GM08714 (cell line): ENCODE data around the gene LDB2.

ENCODE experiments used
- H3K4me3 ChIP-seq: fragments of 200-500 bp; sonication (Bioruptor generic); 2 replicates; pipeline ENCODE4 v1.5.1; 2014; ENCODE audit warnings: mild to moderate bottlenecking, low read length, inconsistent platforms
- ZNF274 ChIP-seq: IDR thresholded peaks from 2 replicates; pipeline ENCODE4 v1.6.1; 2012; ENCODE audit warnings: mild to moderate bottlenecking, low read depth, low read length

Gene LDB2

DNA sequence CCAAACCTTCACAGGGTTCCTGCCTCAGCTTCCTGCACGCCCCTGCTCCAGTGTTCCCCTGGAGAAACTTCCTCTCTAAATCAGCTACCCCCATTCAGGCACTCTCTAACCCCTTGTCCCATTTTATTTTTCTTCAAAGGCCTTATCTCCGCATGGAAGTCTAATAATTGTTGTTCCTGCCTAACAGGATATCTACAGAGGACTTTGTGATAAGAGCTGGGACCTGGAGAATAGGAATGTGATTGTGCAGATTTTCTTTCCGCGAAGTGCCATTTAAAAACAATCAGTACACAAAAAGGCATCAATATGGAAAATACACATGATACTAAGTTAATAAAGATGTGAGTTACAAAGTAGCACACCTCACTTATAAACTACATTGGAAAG lies 32.6 kb downstream of the LDB2 start:
- TF ChIP-seq ZNF274: no peak
- no peak overlapping the region for H3K4me3 ChIP-seq

DNA sequence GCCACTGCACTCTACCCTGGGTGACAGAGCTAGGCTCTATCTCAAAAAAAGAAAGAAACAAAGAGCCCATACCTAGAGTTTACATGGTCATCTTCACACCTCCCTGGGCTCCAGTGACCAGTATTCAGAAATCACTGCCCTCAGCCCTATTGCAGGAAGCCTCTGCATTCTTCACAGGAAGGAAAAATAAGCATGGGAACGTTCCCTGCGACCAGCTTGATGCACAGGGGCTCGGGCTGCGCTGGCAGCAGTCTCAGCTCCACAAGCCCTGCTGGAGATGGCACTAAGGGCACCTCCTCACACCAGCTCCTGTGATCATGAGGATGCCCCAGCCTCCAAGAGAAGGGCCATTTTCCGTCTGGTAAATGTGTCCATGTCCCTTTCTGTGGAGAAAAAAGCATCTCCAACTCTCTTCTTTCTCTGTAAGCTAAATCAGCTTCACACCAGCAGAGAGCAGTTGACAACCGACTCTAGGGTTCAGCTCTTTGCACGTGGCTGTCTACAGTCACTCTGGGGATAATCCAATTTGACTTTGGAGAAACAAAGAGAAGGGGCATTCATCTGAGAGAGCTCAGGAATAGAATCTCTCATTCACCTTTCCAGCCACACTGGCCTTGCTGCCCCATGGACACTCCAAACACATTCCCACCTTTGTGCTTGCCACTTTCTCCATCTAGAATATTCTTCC lies 33.1 kb downstream of the LDB2 start:
- no peak for TF ChIP-seq ZNF274
- H3K4me3 ChIP-seq: no peak overlapping the region

DNA sequence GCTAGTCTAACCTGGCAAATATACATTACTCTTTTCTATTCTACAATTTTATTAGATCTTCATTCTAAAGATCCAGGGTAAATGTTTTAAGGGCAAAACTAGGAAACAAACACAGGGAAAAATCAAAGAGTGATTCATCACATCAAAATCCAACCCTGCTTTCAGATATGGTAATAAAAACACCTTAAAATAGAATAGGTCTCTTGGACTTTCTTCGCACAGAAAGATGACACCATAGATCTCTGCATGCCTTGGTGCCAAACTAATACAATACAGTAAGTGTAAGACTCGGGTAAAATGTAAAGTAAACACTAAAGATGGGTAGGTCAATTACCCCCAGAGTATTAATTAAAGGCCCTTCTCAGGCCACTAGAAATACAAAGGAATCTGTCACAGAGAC lies 34.2 kb downstream of the LDB2 start:
- no peak for TF ChIP-seq ZNF274
- no peak overlapping the region for H3K4me3 ChIP-seq

DNA sequence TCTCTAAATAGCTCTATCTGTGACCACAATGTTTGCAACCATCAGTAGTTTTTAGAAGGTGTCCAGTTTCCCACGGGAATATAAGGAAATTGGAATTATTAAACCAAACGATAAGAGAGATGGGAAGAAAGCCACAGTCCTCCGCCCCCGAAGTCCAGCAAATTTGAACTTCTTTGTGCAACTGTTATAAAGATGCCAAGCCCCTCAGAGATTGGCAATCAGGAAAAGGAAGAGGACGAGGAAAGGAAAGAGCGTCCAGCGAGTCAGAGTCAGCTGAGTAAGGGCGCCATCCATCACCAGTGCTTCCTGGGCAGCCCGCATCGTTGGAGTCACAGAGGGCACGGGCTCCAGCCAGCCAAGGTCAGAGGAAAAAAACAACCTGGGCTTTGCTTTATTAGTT lies 35.7 kb downstream of the LDB2 start:
- no peak overlapping the region for H3K4me3 ChIP-seq
- TF ChIP-seq ZNF274: no peak

DNA sequence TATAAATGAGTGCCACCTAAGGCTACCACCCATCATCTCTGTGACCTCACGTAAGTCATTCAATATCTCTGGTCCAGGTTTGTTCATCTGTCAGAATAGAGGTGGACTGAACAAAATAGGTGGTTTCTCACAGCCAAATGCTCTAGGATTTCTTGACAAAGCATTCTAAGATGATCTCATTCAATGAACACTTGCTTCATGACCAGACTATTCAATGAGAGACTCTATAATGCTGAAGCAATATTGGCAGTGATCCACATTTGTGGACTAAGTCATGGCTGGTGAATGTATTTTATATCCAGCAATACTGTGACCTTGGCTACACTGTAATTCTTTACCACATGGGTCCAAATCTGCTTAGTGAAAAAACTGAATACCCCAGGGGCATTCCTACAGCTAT lies 37.9 kb downstream of the LDB2 start:
- no peak for TF ChIP-seq ZNF274
- H3K4me3 ChIP-seq: no peak overlapping the region

DNA sequence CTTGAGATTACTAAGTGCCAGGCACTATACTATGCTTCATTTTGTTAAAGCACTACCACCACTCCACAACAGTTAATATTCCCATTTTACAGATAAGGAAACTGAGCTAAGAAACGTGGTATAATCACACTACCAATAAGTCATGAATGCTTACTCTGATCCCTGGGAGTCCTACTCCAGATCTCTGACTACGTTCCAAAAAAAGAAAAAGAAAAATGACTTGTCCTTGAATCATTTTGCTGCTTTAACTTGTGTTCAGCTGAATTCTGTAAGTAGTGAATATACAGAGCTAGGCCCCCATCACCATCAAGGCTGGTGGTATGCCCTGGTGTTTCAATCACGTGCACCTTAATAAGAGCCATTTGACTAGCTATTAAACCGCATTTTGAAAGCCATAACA lies 39.4 kb downstream of the LDB2 start:
- no peak for TF ChIP-seq ZNF274
- H3K4me3 ChIP-seq: no peak overlapping the region

DNA sequence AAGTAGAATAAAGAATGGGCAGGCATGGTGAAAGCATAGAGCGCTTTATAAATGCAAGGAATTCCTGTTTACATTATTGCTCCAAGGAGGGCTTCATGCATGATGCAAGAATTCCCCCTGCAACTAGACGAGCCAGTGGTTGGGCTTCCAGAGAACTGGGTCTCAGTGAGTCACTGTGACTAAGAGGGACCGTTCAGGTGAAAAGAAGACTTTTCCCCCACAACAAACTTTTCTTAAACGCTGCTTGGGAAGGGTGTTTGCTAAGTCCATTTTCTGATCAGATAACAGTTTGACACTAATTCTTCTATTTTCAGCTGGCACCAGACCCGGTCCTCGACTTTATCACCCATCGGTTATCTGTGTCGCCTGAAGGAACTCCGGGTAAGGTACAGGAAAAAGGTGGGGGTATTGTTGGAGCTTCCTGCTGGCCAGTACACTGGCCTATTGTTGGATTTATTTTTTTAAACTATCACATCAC lies 40.1 kb downstream of the LDB2 start:
- TF ChIP-seq ZNF274: no peak

DNA sequence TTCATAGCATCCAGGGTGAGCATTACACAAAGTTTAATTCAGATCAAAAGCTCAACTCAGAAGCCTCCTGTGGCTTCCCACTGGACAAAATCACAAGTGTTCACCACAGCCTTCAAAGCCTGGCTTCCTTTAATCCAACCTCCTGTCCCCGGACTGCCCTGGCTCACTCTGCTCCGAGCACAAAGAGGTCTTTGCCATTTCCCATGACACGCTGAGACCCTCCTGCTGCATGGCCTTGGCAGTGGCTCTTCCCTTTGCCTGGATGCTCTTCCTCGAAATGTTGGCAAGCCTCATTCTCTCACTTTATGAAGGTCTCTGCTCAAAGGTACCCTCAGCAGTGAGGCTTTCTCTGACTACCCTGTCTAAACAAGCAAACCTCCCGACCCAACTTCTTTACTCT lies 41.0 kb downstream of the LDB2 start:
- no peak overlapping the region for H3K4me3 ChIP-seq
- no peak for TF ChIP-seq ZNF274

More for the DNA sequence above, 40.1 kb downstream of the LDB2 start:
- no peak overlapping the region for H3K4me3 ChIP-seq

DNA sequence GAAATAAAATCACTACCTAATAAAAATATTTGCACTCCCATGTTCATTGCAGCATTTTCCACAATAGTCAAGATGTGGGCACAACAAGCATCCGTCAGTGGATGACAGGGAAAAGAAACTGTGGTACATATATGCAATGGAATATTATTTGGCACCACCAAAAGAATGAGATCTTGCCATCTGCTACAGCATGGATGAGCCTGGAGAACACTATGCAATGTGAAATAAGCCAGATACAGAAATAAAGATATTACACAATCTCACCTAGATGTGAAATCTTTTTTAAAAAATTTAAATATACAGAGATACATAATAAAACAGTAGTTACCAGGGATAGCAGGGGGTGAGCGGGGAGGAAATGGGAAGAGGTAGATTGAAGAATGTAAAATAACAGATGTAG lies 44.8 kb downstream of the LDB2 start:
- H3K4me3 ChIP-seq: no peak overlapping the region
- TF ChIP-seq ZNF274: no peak

DNA sequence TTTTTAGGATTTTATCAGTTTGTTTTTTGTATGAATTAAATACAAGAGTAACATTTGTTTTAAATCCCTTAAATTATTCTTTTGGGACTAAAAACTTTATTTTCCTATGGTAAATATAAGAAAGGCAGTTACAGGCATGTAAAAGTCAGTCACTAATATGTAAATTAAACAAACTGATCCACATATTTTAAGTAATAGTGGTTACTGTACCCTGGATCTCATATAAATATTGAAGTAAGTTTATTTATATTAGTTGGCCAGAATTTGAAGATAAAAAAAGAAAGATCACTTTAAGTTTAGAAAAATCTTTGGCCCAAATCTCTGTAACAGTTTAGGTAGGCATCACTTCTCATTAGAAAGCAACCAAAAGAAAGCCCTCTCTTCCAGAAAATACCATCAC lies 45.8 kb downstream of the LDB2 start:
- no peak overlapping the region for H3K4me3 ChIP-seq
- TF ChIP-seq ZNF274: no peak

DNA sequence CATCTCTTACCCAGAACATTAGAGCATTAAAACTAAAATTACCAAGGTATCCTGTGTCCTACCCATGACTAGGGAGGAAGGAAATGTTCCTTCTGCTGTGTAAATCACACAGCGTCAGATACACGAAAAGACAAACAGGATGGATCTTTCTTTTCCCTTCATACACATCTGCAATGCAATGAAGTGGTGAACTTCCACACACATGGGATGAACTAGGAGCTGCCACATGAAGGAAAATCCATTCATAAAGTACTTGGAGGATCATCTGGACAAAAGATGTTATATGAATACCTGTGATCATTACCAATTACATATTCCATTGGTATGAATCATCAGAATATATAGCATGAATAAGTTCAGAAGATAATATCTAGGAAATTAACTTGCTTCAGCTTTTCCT lies 46.2 kb downstream of the LDB2 start:
- H3K4me3 ChIP-seq: no peak overlapping the region
- no peak for TF ChIP-seq ZNF274

DNA sequence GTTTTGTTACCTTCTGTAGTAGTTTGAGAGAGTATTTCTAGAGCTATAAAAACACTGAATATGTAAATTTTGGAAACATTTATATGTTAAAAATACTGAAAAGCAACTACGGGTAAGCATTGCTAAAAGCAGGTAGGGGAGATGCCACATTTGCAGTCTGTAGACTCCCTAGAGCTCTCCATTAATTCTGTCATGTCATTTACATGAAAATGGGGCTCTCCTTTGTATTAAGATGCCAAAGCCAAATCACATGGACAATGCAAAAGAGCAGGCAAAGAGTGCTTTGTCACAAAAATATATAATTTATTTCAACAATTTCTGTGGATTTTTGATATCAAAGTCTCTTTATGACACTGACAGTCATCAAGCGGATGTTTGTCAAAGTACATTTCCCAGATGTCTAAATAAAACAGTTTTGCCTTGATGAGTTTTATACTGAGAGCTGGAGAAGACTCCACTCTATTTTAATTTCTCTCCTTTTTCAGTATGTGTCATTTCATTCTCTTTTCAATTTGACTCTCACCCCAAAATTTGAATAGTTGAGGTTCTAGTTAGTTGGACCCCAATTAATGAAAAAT lies 51.8 kb downstream of the LDB2 start:
- H3K4me3 ChIP-seq: no peak overlapping the region
- no peak for TF ChIP-seq ZNF274

DNA sequence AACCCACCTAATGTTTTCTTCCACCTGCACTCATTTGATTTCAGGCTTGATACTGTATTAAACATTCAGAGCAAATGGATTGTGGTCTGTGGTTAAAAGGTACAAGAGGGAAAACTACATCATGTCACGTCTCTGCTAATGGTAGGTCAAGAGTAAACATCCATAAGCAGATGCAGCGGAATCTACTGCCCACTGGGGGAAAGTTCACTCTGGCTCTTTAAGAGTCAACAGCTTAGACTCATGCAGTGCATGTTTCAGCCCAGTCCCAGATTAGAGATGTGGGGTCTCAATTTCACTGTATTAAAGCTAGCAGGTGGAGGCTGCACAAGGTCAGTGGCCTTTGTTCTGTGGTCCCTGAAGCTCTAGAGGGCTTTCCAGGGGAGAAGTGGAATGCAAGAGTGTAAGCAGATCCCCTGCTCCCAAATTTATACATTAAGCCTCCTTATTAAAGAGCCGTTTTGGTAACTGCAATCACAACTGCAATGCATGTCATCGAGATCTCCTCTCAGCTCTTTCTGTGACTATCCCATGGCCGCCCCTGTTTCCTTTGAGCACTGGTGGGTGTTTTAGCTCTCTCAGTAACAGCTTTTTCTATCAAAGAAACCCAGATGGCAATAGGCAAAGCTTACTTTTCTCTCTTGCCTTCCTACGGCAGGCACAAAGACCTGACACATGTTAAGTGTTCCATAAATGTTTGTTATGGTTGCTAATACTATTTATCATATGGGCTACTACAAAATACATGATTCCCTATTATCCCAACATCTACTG lies 53.4 kb downstream of the LDB2 start:
- TF ChIP-seq ZNF274: no peak
- H3K4me3 ChIP-seq: no peak overlapping the region

DNA sequence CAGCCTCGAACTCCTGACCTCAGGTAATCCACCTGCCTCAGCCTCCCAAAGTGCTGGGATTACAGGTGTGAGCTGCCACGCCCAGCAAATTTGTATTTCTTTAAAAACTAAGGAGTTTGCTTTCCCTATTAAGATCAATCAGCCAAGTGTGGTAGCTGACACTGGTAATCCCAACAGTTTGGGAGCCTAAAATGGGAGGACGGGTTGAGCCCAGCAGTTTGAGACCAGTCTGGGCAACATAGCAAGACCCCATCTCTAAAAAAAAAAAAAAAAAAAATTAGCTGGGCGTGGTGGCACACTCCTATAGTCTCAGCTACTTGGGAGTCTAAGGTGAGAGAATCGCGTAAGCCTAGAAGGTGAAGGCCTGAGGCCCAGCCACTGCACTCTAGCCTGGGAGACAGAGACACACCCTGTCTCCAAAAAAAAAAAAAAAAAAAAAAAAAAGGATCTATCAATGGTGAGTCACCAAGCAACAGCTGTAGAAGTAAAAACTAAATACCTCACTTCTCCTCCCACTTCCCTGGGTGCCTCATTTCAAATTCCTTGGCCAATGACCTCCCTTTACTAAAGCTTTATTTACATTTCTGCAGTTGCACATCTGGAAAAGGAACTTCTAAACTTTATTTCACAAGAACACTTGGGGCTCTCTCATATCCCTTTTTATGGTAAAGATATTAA lies 54.5 kb downstream of the LDB2 start:
- TF ChIP-seq ZNF274: no peak

More for the DNA sequence above, 54.5 kb downstream of the LDB2 start:
- no peak overlapping the region for H3K4me3 ChIP-seq
